Temporal lobe (tissue), 2 donors: ENCODE data around the gene CD86. TPM values are rescaled to one million over a fixed set of nuclear protein-coding genes. Genes with fewer than 3 reads are reported as not detected.

Experiments
- small RNA-seq: library from RNA; depleted of rRNA; stranded (forward); fragments of <200 nt; gene quantifications from one replicate; pipeline ENCODE3, GENCODE V24; 2014; ENCODE audit warnings: low replicate concordance
- total RNA-seq: library from RNA; depleted of rRNA; stranded (reverse); fragments of >200 nt; gene quantifications from one replicate; pipeline ENCODE4 v1.2.3, GENCODE V29; 2014

The CD86 gene
- total RNA-seq, 1 donor from 2014 or later: 1.2 TPM

Small RNA genes within 50 kb of the gene (small RNA-seq; reads per million reads assigned to genes)
- gene RF00019: not detected

Other genes with a start within 250 kb of the CD86 start
- gene IQCB1, start 220.3 kb upstream of the CD86 start, total RNA-seq: 17.0 TPM
- 2.2 TPM for gene EAF2, start 220.2 kb upstream of the CD86 start, total RNA-seq
- 9.3 TPM for gene SLC15A2, start 161.0 kb upstream of the CD86 start, total RNA-seq
- not detected for gene ILDR1, start 33.1 kb upstream of the CD86 start, total RNA-seq
- not detected for gene CASR, start 128.3 kb downstream of the CD86 start, total RNA-seq